ENCODE results near the gene CASP8. TPM values are rescaled to one million over a fixed set of nuclear protein-coding genes. Genes with fewer than 3 reads are reported as not detected.
"Not testable (repeated sequence)": the region's sequence is repeated elsewhere in the genome, so short reads cannot be mapped to it uniquely, and the experiment has no call there.

CASP8 gene
- polyA plus RNA-seq, 6 donors from 2014 or later = 16.7 to 49.6 (median 31.2) TPM

- Mint-ChIP-seq H3K27ac (peak overlapping the region; percentile 87 to 98 (median 97)), H3K4me1 (peaks cover 29 to 59% (median 40%) of the 10 kb centered on the region in 3 donors), H3K9me3 (no peaks in the 10 kb centered on the region), H3K27me3 (no peaks in the 10 kb centered on the region), H3K4me3 (peak overlapping the region; percentile 89 to 99 (median 96)), H3K36me3 (peaks cover 0 to 8% of the 10 kb centered on the region in 2 donors)
- ATAC-seq (ENCODE audit: low read depth in 2 of 2) = no peak
- DNase-seq = no peak
Observed at GRCh38 chr2:201233812-201234662, 26.3 kb upstream of the CASP8 start.

DNA sequence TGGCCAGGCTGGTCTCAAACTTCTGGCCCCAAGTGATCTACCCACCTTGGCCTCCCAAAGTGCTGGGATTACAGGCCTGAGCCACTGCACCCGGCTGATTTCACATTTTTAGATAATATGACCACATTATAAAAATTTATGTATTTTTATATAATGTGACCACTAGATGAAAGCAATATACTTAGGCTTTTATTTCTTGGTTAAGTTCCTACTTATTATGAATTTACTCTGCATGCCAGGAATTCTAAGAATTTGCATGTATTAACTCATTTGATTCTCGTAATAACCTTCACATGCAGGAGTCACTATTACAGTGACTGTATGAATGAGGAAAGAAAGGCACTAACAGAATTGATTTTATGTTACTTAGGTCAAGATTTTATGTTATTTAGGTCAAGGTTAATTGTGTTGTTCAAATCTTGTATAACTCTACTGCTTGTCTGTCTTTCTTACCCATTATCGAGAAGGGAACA is 25.6 kb upstream of the CASP8 start:
- no peaks in the 10 kb centered on the region for H3K9me3 Mint-ChIP-seq
- ATAC-seq (ENCODE audit: low read depth in 2 of 2) = no peak
- no peak for DNase-seq
- peak overlapping the region; percentile 89 to 99 (median 96) for H3K4me3 Mint-ChIP-seq
- H3K36me3 Mint-ChIP-seq = peaks cover 0 to 13% of the 10 kb centered on the region in 2 donors
- H3K27ac Mint-ChIP-seq = peak overlapping the region; percentile 87 to 98 (median 97)
- H3K4me1 Mint-ChIP-seq = peaks cover 33 to 63% (median 45%) of the 10 kb centered on the region in 3 donors
- H3K27me3 Mint-ChIP-seq = no peaks in the 10 kb centered on the region

DNA sequence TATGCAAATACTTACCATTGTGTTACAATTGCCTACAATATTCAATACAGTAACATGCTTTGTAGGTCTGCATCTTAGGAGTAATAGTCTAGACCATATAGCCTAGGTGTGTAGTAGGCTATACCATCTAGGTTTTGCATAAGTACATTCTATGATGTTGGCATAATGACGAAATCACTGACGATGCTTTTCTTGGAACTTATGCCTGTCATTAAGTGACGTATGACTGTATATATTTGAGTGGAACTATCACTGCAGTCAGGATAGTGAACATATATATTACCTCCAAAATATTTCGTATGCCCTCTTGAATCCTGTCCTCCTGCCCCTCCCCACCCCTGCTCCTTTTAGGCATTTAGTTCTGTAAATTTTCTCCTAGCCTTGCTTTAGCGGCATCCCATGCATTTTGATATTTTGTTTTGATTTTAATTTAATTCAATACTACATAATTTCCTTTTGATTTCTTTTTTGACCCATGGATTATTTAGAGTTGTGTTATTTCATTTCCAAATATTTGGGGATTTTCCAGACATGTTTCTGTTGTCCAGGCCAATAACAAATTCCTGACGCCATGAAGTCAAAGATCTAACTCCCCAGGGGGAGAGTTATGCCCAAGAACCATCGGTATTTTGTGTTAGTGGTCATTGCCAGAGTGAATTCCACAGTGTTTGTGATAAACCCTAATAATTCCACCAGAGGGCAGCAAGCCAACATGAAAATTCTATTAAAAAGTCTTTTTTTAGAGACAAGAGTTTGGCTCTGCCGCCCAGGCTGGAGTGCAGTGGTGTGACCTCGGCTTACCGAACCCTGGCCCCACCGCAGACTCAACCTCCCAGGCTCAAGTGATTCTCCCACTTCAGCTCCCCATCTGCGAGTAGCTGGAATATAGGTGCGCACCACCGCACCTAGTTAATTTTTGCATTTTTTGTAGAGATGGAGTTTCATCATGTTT is 24.2 kb upstream of the CASP8 start:
- no peaks in the 10 kb centered on the region for H3K9me3 Mint-ChIP-seq
- peak overlapping the region; percentile 66 to 93 (median 76) for H3K4me3 Mint-ChIP-seq
- peaks cover 48 to 77% (median 60%) of the 10 kb centered on the region in 3 donors for H3K4me1 Mint-ChIP-seq
- peak overlapping the region; percentile 65 to 95 (median 90) for H3K27ac Mint-ChIP-seq
- H3K27me3 Mint-ChIP-seq = no peaks in the 10 kb centered on the region
- DNase-seq (peak; percentile 62), ATAC-seq (ENCODE audit: low read depth in 2 of 2) (peak in 1 of 2 donors; percentile 22)
- peaks cover 0 to 24% of the 10 kb centered on the region in 2 donors for H3K36me3 Mint-ChIP-seq

DNA sequence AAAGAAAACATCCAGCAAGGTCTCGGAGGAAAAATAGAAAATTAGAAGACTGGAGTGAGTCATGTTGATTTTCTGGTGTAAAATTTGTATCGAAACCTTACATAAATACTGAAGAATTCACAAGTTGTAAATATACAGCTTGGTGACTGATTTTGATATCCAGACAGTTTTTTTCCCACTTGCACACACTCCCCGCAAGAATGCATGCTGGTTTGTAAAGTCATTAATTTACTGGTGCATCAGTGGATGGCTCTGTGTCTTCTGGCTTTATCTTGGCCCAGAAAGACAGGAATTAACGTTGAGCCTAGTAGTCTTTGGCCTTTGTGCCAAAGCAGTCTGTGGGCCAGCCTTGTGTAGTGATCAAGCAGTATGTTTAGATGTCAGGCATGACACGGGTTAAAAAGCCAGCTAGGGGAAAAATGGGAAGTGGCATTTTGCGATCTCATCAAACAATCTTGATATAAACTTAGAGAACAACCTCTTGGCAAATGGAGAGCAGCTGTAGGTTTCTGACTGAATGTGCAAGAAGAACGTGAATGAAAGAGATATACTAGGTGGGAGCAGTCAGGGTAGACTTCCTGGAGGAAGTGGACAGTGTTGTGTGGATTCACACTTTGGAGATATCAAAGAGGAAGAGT is 22.7 kb upstream of the CASP8 start:
- no peak for DNase-seq
- no peaks in the 10 kb centered on the region for H3K9me3 Mint-ChIP-seq
- peak overlapping the region in 5 of 8 donors; percentile 1 to 54 (median 12) for H3K4me3 Mint-ChIP-seq

GRCh38 chr2:201239167-201239935 is 21.0 kb upstream of the CASP8 start:
- peak overlapping the region in 6 of 8 donors; percentile 18 to 59 (median 41) for H3K4me3 Mint-ChIP-seq
- not testable (repeated sequence) for ATAC-seq (ENCODE audit: low read depth in 2 of 2); DNase-seq; H3K9me3 Mint-ChIP-seq; H3K27me3 Mint-ChIP-seq
- H3K4me1 Mint-ChIP-seq = peaks cover 49 to 78% (median 63%) of the 10 kb centered on the region in 3 donors
- H3K27ac Mint-ChIP-seq = peak overlapping the region; percentile 21 to 97 (median 82)
- H3K36me3 Mint-ChIP-seq = peaks cover 0 to 27% of the 10 kb centered on the region in 2 donors

More for the DNA sequence above, 22.7 kb upstream of the CASP8 start:
- peaks cover 54 to 81% (median 65%) of the 10 kb centered on the region in 3 donors for H3K4me1 Mint-ChIP-seq
- no peak for ATAC-seq (ENCODE audit: low read depth in 2 of 2)
- peaks cover 0 to 27% of the 10 kb centered on the region in 2 donors for H3K36me3 Mint-ChIP-seq
- H3K27me3 Mint-ChIP-seq = no peaks in the 10 kb centered on the region
- H3K27ac Mint-ChIP-seq = peak overlapping the region; percentile 32 to 87 (median 75)

- H3K27ac Mint-ChIP-seq = peak overlapping the region in 5 of 6 donors; percentile 36 to 82 (median 78)
- H3K27me3 Mint-ChIP-seq = no peaks in the 10 kb centered on the region
- peak; percentile 55 to 69 for ATAC-seq (ENCODE audit: low read depth in 2 of 2)
- H3K9me3 Mint-ChIP-seq = no peaks in the 10 kb centered on the region
- peaks cover 0 to 24% of the 10 kb centered on the region in 2 donors for H3K36me3 Mint-ChIP-seq
- DNase-seq = no peak
- H3K4me1 Mint-ChIP-seq = peaks cover 58 to 76% (median 75%) of the 10 kb centered on the region in 3 donors
- H3K4me3 Mint-ChIP-seq = peak overlapping the region in 6 of 8 donors; percentile 29 to 78 (median 66)
Observed at GRCh38 chr2:201242571-201243277, 17.6 kb upstream of the CASP8 start.

DNA sequence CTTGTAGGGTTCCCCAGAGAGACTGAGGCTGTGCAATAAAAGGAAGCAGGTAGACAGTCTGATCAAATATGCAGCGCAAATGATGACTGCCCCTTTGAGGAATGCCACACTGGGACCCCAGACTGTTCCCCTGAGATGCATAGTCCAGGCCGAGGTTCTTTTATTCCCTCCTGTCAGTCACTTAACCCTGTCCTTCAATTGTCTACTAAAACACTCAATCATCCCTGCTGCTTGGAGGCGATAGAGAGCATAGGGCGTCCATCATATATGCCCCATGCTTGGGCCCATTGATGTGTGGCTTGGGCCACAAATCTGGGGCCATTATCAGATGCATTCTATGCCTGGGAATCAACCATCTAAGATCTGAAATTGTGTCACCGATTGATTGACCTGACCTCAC is 15.5 kb upstream of the CASP8 start:
- H3K9me3 Mint-ChIP-seq = no peaks in the 10 kb centered on the region
- DNase-seq (no peak), ATAC-seq (ENCODE audit: low read depth in 2 of 2) (no peak)
- H3K4me3 Mint-ChIP-seq = peak overlapping the region in 1 of 8 donors; percentile 6
- H3K36me3 Mint-ChIP-seq = peaks cover 0 to 13% of the 10 kb centered on the region in 2 donors
- H3K27ac Mint-ChIP-seq = peak overlapping the region; percentile 20 to 84 (median 70)
- peaks cover 57 to 75% (median 74%) of the 10 kb centered on the region in 3 donors for H3K4me1 Mint-ChIP-seq
- no peaks in the 10 kb centered on the region for H3K27me3 Mint-ChIP-seq

DNA sequence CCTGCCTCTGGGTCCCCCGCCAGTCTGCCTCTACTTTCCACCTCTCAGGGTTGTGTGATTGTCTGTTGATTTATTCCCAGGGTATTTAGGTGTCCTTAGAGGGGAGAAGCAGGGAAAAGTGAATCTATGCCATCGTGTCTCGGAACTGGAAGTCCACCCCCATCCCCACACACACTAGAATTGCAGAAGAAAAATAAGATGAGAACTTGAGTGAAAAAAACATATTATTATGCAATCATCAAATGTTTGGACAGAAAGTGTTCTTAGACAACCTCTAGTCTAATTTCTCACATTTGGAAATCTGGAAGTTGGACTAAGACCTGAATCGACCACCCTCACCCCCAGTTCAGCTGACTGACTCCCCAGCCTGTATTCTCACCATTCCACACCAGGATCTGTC is 14.1 kb upstream of the CASP8 start:
- Mint-ChIP-seq H3K4me1 (peaks cover 52 to 75% (median 71%) of the 10 kb centered on the region in 3 donors), H3K27me3 (no peaks in the 10 kb centered on the region), H3K36me3 (peaks cover 0 to 2% of the 10 kb centered on the region in 2 donors), H3K27ac (no peak overlapping the region), H3K4me3 (peak overlapping the region in 2 of 8 donors; percentile 3 to 61), H3K9me3 (no peaks in the 10 kb centered on the region)
- ATAC-seq (ENCODE audit: low read depth in 2 of 2) (no peak), DNase-seq (no peak)

- Mint-ChIP-seq H3K4me3 (no peak overlapping the region), H3K9me3 (no peaks in the 10 kb centered on the region), H3K27ac (peak overlapping the region in 3 of 6 donors; percentile 21 to 82 (median 59)), H3K36me3 (no peaks in the 10 kb centered on the region), H3K4me1 (peaks cover 37 to 73% (median 68%) of the 10 kb centered on the region in 3 donors), H3K27me3 (no peaks in the 10 kb centered on the region)
- ATAC-seq (ENCODE audit: low read depth in 2 of 2) = no peak
- DNase-seq = no peak
Observed at GRCh38 chr2:201248288-201248844, 12.0 kb upstream of the CASP8 start.

DNA sequence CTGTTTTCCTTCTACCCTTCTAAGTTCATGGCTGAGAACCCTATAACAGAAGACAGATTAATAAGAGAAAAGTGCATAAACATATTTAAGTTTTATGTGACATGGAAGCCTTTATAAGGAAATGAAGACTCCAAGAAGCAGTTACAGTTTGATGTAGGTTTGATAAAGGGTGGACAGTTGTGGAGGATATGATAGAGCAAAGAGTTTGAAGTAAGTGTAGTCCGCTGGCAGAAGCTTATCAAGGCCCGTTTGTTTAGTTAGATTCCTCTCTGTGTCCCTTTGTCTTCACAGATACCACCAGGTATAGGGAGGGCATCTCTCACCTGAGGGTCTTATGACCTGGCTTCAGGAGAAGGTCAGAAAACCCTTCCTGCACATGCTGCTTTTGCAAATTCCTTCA is 10.4 kb upstream of the CASP8 start:
- ATAC-seq (ENCODE audit: low read depth in 2 of 2) (no peak), DNase-seq (no peak)

GRCh38 chr2:201250741-201251140 is 9.6 kb upstream of the CASP8 start:
- DNase-seq (no peak), ATAC-seq (ENCODE audit: low read depth in 2 of 2) (peak; percentile 36 to 43)
- Mint-ChIP-seq H3K4me1 (peaks cover 32 to 73% (median 61%) of the 10 kb centered on the region in 3 donors), H3K9me3 (no peaks in the 10 kb centered on the region), H3K4me3 (no peak overlapping the region), H3K36me3 (no peaks in the 10 kb centered on the region), H3K27me3 (no peaks in the 10 kb centered on the region), H3K27ac (peak overlapping the region in 5 of 6 donors; percentile 30 to 76 (median 62))

More for the DNA sequence above, 10.4 kb upstream of the CASP8 start:
- Mint-ChIP-seq H3K4me1 (peaks cover 39 to 76% (median 65%) of the 10 kb centered on the region in 3 donors), H3K27me3 (no peaks in the 10 kb centered on the region), H3K4me3 (no peak overlapping the region), H3K27ac (peak overlapping the region in 3 of 6 donors; percentile 47 to 76 (median 62)), H3K36me3 (no peaks in the 10 kb centered on the region), H3K9me3 (no peaks in the 10 kb centered on the region)

All from naive B cell (primary cell).